ENCODE results near the gene SNX20. TPM values are rescaled to one million over a fixed set of nuclear protein-coding genes. Genes with fewer than 3 reads are reported as not detected.

The SNX20 gene
- polyA plus RNA-seq, 1 experiment, result not detected

DNA sequence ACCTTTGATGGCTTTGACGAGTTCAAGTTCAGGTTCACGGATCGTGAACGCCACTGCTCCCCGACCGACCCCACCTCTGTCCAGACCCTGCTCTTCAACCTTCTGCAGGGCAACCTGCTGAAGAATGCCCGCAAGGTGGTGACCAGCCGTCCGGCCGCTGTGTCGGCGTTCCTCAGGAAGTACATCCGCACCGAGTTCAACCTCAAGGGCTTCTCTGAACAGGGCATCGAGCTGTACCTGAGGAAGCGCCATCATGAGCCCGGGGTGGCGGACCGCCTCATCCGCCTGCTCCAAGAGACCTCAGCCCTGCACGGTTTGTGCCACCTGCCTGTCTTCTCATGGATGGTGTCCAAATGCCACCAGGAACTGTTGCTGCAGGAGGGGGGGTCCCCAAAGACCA lies 29.9 kb upstream of the SNX20 start:
- Histone ChIP-seq H3K9me3 (ENCODE audit: control insufficient read depth, insufficient read depth, low read length) (no peaks in the 10 kb centered on the region; the same call in 1 of the 2 replicates), H3K27ac (ENCODE audit: low read depth, low read length) (no peak overlapping the region)

DNA sequence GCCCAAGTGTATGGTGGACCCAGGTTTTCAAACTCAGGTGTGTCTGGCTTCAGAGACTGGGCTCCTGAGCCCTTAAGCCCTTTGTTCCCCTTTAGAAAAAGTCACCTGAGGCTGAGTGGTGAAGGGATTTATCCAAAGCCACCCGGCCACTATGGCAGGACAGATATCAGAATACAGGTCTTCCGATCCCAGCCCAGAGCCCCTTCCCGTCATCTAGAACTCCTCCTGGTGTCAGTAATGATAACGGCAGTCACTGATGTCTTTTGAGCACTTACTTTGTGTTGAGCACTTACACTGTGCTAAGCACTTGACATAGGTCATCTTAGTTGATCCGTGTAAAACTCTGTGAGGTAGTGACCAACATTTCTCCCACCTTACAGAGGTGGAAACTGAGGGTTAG lies 28.9 kb upstream of the SNX20 start:
- H3K27ac ChIP-seq (ENCODE audit: low read depth, low read length), result no peak overlapping the region
- ChIA-PET CTCF (no interaction called here), POLR2A (no interaction called here)
- H3K4me3 ChIP-seq (ENCODE audit: low read depth, low read length), result no peak overlapping the region
- H3K9me3 ChIP-seq (ENCODE audit: control insufficient read depth, insufficient read depth, low read length), result no peaks in the 10 kb centered on the region; the same call in 1 of the 2 replicates
- H3K27me3 ChIP-seq (ENCODE audit: control insufficient read depth, insufficient read depth, low read length), result peaks cover 4% of the 10 kb centered on the region
- DNase-seq (ENCODE audit: low read depth, low spot score), result no peak
- TF ChIP-seq, protein P1, sequence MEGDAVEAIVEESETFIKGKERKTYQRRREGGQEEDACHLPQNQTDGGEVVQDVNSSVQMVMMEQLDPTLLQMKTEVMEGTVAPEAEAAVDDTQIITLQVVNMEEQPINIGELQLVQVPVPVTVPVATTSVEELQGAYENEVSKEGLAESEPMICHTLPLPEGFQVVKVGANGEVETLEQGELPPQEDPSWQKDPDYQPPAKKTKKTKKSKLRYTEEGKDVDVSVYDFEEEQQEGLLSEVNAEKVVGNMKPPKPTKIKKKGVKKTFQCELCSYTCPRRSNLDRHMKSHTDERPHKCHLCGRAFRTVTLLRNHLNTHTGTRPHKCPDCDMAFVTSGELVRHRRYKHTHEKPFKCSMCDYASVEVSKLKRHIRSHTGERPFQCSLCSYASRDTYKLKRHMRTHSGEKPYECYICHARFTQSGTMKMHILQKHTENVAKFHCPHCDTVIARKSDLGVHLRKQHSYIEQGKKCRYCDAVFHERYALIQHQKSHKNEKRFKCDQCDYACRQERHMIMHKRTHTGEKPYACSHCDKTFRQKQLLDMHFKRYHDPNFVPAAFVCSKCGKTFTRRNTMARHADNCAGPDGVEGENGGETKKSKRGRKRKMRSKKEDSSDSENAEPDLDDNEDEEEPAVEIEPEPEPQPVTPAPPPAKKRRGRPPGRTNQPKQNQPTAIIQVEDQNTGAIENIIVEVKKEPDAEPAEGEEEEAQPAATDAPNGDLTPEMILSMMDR (IDR thresholded peaks at IDR 0.05; ENCODE audit: low read depth, low read length), result no peak

More for the DNA sequence above, 29.9 kb upstream of the SNX20 start:
- ChIA-PET CTCF (no interaction called here), POLR2A (no interaction called here)
- no peak for DNase-seq (ENCODE audit: low read depth, low spot score)
- H3K4me3 ChIP-seq (ENCODE audit: low read depth, low read length), result no peak overlapping the region
- TF ChIP-seq, protein P1 (IDR thresholded peaks at IDR 0.05; ENCODE audit: low read depth, low read length), result no peak
- peaks cover 4% of the 10 kb centered on the region for H3K27me3 ChIP-seq (ENCODE audit: control insufficient read depth, insufficient read depth, low read length)

DNA sequence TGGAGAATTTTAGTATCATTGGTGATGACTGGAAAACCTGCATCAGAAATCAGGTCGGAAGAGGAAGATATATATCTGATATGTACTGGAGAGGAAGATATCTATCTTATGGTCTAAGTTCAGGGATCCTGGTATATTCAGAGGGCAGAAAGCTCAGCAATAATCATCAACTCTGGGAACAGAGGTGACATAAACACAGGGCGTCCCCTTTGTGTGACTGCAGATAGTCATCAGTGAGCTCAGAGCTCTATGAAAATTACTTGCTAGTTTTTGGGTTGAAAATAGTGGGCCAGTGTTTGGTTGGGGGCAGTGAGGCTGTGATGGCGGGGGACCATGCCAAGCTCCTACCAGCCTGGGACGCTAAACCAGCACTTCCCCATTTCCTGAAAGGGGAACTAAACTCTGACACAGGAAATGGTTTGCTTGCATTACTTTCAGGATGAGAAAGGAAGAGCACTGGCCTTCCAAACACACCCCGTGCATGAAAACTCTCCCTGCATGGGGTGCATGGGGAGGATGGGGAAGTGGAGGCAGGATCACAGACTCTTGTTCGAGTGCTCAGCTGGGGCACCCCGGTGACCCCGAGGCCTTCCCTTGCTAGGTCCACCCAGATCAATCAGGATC lies 28.1 kb upstream of the SNX20 start:
- H3K27ac ChIP-seq (ENCODE audit: low read depth, low read length), result no peak overlapping the region
- peaks cover 4% of the 10 kb centered on the region for H3K27me3 ChIP-seq (ENCODE audit: control insufficient read depth, insufficient read depth, low read length)
- TF ChIP-seq, protein P1 (IDR thresholded peaks at IDR 0.05; ENCODE audit: low read depth, low read length), result no peak
- POLR2A ChIA-PET, result no interaction called here
- H3K4me3 ChIP-seq (ENCODE audit: low read depth, low read length), result no peak overlapping the region
- CTCF ChIA-PET, result interaction anchor here (0.6 to 1.1 kb wide), 2 partner anchors 97 to 1756 kb away, joined by 4 read pairs; no protein-coding TSS in a partner anchor
- DNase-seq (ENCODE audit: low read depth, low spot score), result no peak
- H3K9me3 ChIP-seq (ENCODE audit: control insufficient read depth, insufficient read depth, low read length), result peaks cover 4% of the 10 kb centered on the region

DNA sequence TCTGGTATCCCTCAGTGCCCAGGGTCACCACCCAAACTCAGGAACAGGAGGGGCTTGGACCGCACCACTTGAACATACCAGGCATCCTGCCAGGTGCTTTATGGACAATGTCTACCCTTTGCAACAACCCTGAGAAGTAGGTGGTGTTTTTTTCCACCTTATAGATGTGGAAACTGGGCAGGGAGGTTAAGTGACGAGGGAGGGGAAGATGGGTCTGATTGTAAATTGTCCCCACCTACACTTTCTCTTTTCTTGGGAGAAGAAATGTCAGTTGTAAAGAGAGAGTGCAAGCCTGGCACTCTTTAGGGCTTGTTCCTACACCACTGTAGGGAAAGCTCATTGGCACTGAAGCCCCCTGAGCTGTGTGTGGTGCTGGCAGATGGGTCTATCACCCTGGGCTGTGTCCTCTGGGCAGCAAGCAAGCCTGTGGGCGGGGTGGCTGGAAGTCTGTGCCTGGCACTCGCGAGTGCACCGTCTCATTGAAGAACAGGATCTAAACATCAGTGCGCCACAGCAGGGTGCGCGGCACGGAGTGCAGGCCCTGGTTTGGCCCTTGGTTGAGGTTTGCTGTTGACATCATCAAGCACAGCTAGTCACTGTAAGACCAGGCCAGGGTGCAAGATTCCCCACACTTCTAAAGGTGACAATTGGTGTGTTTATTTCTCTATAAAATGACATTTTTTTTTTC lies 27.4 kb upstream of the SNX20 start:
- Histone ChIP-seq H3K27me3 (ENCODE audit: control insufficient read depth, insufficient read depth, low read length) (peaks cover 4% of the 10 kb centered on the region), H3K9me3 (ENCODE audit: control insufficient read depth, insufficient read depth, low read length) (peaks cover 7% of the 10 kb centered on the region), H3K27ac (ENCODE audit: low read depth, low read length) (no peak overlapping the region), H3K4me3 (ENCODE audit: low read depth, low read length) (no peak overlapping the region)
- ChIA-PET CTCF (interaction anchor here (0.6 to 1.1 kb wide), 2 partner anchors 98 to 1757 kb away, joined by 4 read pairs; no protein-coding TSS in a partner anchor), POLR2A (no interaction called here)
- TF ChIP-seq, protein P1 (IDR thresholded peaks at IDR 0.05; ENCODE audit: low read depth, low read length), result no peak
- no peak for DNase-seq (ENCODE audit: low read depth, low spot score)

DNA sequence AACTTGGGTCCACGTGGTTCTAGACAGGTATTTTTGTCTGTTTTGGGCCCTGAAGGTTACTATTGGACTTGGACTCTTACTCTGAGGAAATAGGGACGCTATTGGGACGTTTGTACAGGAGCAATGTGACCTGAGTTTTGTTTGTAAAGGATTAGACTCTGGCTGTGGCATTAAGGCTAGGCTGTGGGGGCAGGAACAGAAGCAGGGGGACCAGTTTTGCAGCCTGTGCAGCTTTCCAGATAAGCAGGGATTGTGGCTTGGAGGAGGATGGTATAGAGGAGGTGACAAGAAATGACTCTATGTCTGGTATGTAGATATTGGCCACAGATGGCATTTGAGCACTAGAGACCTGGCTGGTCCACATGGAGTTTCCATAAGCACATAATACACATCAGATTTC lies 25.1 kb upstream of the SNX20 start:
- H3K4me3 ChIP-seq (ENCODE audit: low read depth, low read length), result no peak overlapping the region
- H3K27ac ChIP-seq (ENCODE audit: low read depth, low read length), result no peak overlapping the region
- TF ChIP-seq, protein P1 (IDR thresholded peaks at IDR 0.05; ENCODE audit: low read depth, low read length), result no peak
- CTCF ChIA-PET, result no interaction called here
- POLR2A ChIA-PET, result no interaction called here
- no peak for DNase-seq (ENCODE audit: low read depth, low spot score)
- H3K27me3 ChIP-seq (ENCODE audit: control insufficient read depth, insufficient read depth, low read length), result no peaks in the 10 kb centered on the region
- peaks cover 7% of the 10 kb centered on the region for H3K9me3 ChIP-seq (ENCODE audit: control insufficient read depth, insufficient read depth, low read length)
